ENCODE measurements around the gene GEMIN8.

Gene GEMIN8

DNA sequence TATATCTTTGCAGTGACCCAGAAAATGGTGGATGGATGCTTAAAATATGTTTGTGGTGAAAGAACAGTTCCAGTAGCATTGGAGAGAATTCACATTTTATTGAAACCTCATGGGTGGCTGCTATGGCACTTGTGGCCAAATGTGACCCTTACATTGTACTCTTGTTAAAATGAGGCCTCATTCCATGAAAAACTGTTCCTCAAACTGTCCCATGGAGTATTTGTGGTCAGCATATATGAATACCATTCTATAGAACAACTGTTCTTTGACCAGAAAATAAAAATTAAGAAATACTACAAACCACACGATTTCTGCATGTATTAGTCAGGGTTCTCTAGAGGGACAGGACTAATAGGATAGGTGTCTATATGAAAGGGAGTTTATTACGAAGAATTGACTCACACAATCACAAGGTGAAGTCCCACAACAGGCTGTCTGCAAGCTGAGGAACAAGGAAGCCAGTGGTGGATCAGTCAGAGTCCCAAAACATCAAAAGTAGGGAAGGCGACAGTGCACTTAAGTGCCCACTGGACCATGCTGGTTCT lies 35.1 kb downstream of the GEMIN8 start:
- DNase-seq (ENCODE audit: low spot score), result no peak
- in situ Hi-C loops (cut with MboI; ENCODE audit: low pct_unique_long_range_greater_than_20kb, low sequenced_read_pairs, unreplicated experiment), result no loop called here
- TF ChIP-seq, protein P1, sequence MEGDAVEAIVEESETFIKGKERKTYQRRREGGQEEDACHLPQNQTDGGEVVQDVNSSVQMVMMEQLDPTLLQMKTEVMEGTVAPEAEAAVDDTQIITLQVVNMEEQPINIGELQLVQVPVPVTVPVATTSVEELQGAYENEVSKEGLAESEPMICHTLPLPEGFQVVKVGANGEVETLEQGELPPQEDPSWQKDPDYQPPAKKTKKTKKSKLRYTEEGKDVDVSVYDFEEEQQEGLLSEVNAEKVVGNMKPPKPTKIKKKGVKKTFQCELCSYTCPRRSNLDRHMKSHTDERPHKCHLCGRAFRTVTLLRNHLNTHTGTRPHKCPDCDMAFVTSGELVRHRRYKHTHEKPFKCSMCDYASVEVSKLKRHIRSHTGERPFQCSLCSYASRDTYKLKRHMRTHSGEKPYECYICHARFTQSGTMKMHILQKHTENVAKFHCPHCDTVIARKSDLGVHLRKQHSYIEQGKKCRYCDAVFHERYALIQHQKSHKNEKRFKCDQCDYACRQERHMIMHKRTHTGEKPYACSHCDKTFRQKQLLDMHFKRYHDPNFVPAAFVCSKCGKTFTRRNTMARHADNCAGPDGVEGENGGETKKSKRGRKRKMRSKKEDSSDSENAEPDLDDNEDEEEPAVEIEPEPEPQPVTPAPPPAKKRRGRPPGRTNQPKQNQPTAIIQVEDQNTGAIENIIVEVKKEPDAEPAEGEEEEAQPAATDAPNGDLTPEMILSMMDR (IDR thresholded peaks at IDR 0.05; ENCODE audit: extremely low read depth, insufficient read depth, missing control alignments), result no peak

GRCh38 chrX:13994104-13994503 lies 35.6 kb downstream of the GEMIN8 start:
- TF ChIP-seq, protein P1 (IDR thresholded peaks at IDR 0.05; ENCODE audit: extremely low read depth, insufficient read depth, missing control alignments), result no peak
- in situ Hi-C loops (cut with MboI; ENCODE audit: low pct_unique_long_range_greater_than_20kb, low sequenced_read_pairs, unreplicated experiment), result no loop called here
- DNase-seq (ENCODE audit: low spot score), result no peak

- TF ChIP-seq, protein P1 (IDR thresholded peaks at IDR 0.05; ENCODE audit: extremely low read depth, insufficient read depth, missing control alignments), result no peak
- in situ Hi-C loops (cut with MboI; ENCODE audit: low pct_unique_long_range_greater_than_20kb, low sequenced_read_pairs, unreplicated experiment), result no loop called here
- DNase-seq (ENCODE audit: low spot score), result no peak
Measured at GRCh38 chrX:13990126-13990800, 39.4 kb downstream of the GEMIN8 start.

GRCh38 chrX:13985697-13986435 lies 43.8 kb downstream of the GEMIN8 start:
- peak; percentile 39 for DNase-seq (ENCODE audit: low spot score)
- in situ Hi-C loops (cut with MboI; ENCODE audit: low pct_unique_long_range_greater_than_20kb, low sequenced_read_pairs, unreplicated experiment), result no loop called here
- TF ChIP-seq, protein P1 (IDR thresholded peaks at IDR 0.05; ENCODE audit: extremely low read depth, insufficient read depth, missing control alignments), result no peak

GRCh38 chrX:13983734-13984133 lies 46.0 kb downstream of the GEMIN8 start:
- DNase-seq (ENCODE audit: low spot score), result no peak
- TF ChIP-seq, protein P1 (IDR thresholded peaks at IDR 0.05; ENCODE audit: extremely low read depth, insufficient read depth, missing control alignments), result no peak
- in situ Hi-C loops (cut with MboI; ENCODE audit: low pct_unique_long_range_greater_than_20kb, low sequenced_read_pairs, unreplicated experiment), result no loop called here

DNA sequence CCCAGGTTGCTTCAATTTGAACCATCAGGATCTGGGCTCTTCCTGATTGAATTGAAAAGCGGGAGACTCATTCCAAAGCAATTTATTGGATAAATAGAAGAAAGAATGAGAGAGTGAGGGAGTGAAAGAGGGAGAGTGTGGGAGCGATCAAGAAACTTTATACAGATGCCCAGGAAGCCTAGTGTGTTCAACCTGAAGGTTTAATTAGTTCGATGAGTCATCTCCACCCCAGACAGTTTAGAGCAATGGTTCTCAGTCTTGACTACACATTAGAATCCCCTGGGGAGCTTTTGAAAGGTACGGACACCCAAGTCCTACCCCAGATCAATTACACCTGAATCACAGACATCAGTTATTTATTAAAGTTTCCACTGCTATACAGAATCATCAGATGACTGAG lies 61.5 kb downstream of the GEMIN8 start:
- in situ Hi-C loops (cut with MboI; ENCODE audit: low pct_unique_long_range_greater_than_20kb, low sequenced_read_pairs, unreplicated experiment), result no loop called here
- TF ChIP-seq, protein P1 (IDR thresholded peaks at IDR 0.05; ENCODE audit: extremely low read depth, insufficient read depth, missing control alignments), result no peak
- no peak for DNase-seq (ENCODE audit: low spot score)
